Rectal smooth muscle tissue (tissue), 1 donor: ENCODE results near the gene C3orf20.

Experiments used
- H3K27ac ChIP-seq: one replicate; pipeline ENCODE4 v1.7.0; 2013; ENCODE audit warnings: low read depth, low read length, inconsistent platforms
- H3K27me3 ChIP-seq: one replicate; pipeline ENCODE4 v1.7.0; 2013; ENCODE audit warnings: low read length; ENCODE audit not compliant: control insufficient read depth, insufficient read depth
- H3K36me3 ChIP-seq: one replicate; pipeline ENCODE4 v1.7.0; 2013; ENCODE audit warnings: low read length; ENCODE audit not compliant: control insufficient read depth, insufficient read depth
- H3K4me1 ChIP-seq: one replicate; pipeline ENCODE4 v1.7.0; 2013; ENCODE audit warnings: low read length; ENCODE audit not compliant: control insufficient read depth, insufficient read depth
- H3K4me3 ChIP-seq: one replicate; pipeline ENCODE4 v1.7.0; 2013; ENCODE audit warnings: low read length
- H3K9ac ChIP-seq: one replicate; pipeline ENCODE4 v1.7.0; 2013; ENCODE audit warnings: low read length

The C3orf20 gene

GRCh38 chr3:14766428-14767244 lies 91.7 kb downstream of the C3orf20 start:
- H3K27ac ChIP-seq: no peak overlapping the region
- H3K4me1 ChIP-seq: no peaks in the 10 kb centered on the region
- H3K27me3 ChIP-seq: no peaks in the 10 kb centered on the region
- no peak overlapping the region for H3K9ac ChIP-seq
- no peaks in the 10 kb centered on the region for H3K36me3 ChIP-seq
- no peak overlapping the region for H3K4me3 ChIP-seq

- no peak overlapping the region for H3K27ac ChIP-seq
- no peaks in the 10 kb centered on the region for H3K36me3 ChIP-seq
- no peak overlapping the region for H3K9ac ChIP-seq
- no peaks in the 10 kb centered on the region for H3K27me3 ChIP-seq
- H3K4me1 ChIP-seq: no peaks in the 10 kb centered on the region
- H3K4me3 ChIP-seq: no peak overlapping the region
Observed at GRCh38 chr3:14767245-14768051, 92.5 kb downstream of the C3orf20 start.

GRCh38 chr3:14768182-14768790 lies 93.3 kb downstream of the C3orf20 start:
- no peak overlapping the region for H3K4me3 ChIP-seq
- no peak overlapping the region for H3K27ac ChIP-seq
- H3K36me3 ChIP-seq: no peaks in the 10 kb centered on the region
- H3K27me3 ChIP-seq: no peaks in the 10 kb centered on the region
- no peak overlapping the region for H3K9ac ChIP-seq
- no peaks in the 10 kb centered on the region for H3K4me1 ChIP-seq

GRCh38 chr3:14768881-14769280 lies 93.9 kb downstream of the C3orf20 start:
- Histone ChIP-seq H3K27me3 (no peaks in the 10 kb centered on the region), H3K27ac (no peak overlapping the region), H3K4me1 (no peaks in the 10 kb centered on the region), H3K4me3 (no peak overlapping the region), H3K9ac (no peak overlapping the region), H3K36me3 (no peaks in the 10 kb centered on the region)

GRCh38 chr3:14769544-14770325 lies 94.8 kb downstream of the C3orf20 start:
- Histone ChIP-seq H3K9ac (no peak overlapping the region), H3K27me3 (no peaks in the 10 kb centered on the region), H3K36me3 (no peaks in the 10 kb centered on the region), H3K4me3 (no peak overlapping the region), H3K27ac (no peak overlapping the region), H3K4me1 (no peaks in the 10 kb centered on the region)

- Histone ChIP-seq H3K4me3 (no peak overlapping the region), H3K9ac (no peak overlapping the region), H3K27ac (no peak overlapping the region), H3K36me3 (no peaks in the 10 kb centered on the region), H3K27me3 (no peaks in the 10 kb centered on the region), H3K4me1 (no peaks in the 10 kb centered on the region)
Observed at GRCh38 chr3:14770591-14770990, 95.7 kb downstream of the C3orf20 start.

- H3K4me1 ChIP-seq: no peaks in the 10 kb centered on the region
Observed at GRCh38 chr3:14771593-14772497, 96.9 kb downstream of the C3orf20 start.

GRCh38 chr3:14772533-14773138 lies 97.7 kb downstream of the C3orf20 start:
- no peaks in the 10 kb centered on the region for H3K4me1 ChIP-seq
- no peak overlapping the region for H3K4me3 ChIP-seq
- no peak overlapping the region for H3K9ac ChIP-seq
- no peaks in the 10 kb centered on the region for H3K27me3 ChIP-seq
- no peaks in the 10 kb centered on the region for H3K36me3 ChIP-seq
- no peak overlapping the region for H3K27ac ChIP-seq

More at GRCh38 chr3:14771593-14772497, 96.9 kb downstream of the C3orf20 start:
- Histone ChIP-seq H3K9ac (no peak overlapping the region), H3K27ac (no peak overlapping the region), H3K27me3 (no peaks in the 10 kb centered on the region), H3K4me3 (no peak overlapping the region), H3K36me3 (no peaks in the 10 kb centered on the region)

- Histone ChIP-seq H3K36me3 (no peaks in the 10 kb centered on the region), H3K27me3 (no peaks in the 10 kb centered on the region), H3K4me3 (no peak overlapping the region), H3K27ac (no peak overlapping the region), H3K4me1 (no peaks in the 10 kb centered on the region), H3K9ac (no peak overlapping the region)
Observed at GRCh38 chr3:14773281-14773680, 98.3 kb downstream of the C3orf20 start.

- no peaks in the 10 kb centered on the region for H3K4me1 ChIP-seq
- no peak overlapping the region for H3K4me3 ChIP-seq
- no peak overlapping the region for H3K27ac ChIP-seq
- H3K9ac ChIP-seq: no peak overlapping the region
- H3K27me3 ChIP-seq: no peaks in the 10 kb centered on the region
- H3K36me3 ChIP-seq: no peaks in the 10 kb centered on the region
Observed at GRCh38 chr3:14773691-14774128, 98.8 kb downstream of the C3orf20 start.

GRCh38 chr3:14774431-14774830 lies 99.5 kb downstream of the C3orf20 start:
- Histone ChIP-seq H3K9ac (no peak overlapping the region), H3K4me3 (no peak overlapping the region), H3K4me1 (no peaks in the 10 kb centered on the region), H3K36me3 (no peaks in the 10 kb centered on the region), H3K27ac (no peak overlapping the region), H3K27me3 (no peaks in the 10 kb centered on the region)
